ENCODE measurements around the gene SYT3.
"Not testable (repeated sequence)": the region's sequence is repeated elsewhere in the genome, so short reads cannot be mapped to it uniquely, and the experiment has no call there.

GRCh38 chr19:50612504-50613404 lies 26.9 kb downstream of the SYT3 start:
- not testable (repeated sequence) for TF ChIP-seq CTCF (IDR thresholded peaks at IDR 0.05); REST (IDR thresholded peaks at IDR 0.05; ENCODE audit: insufficient read depth in 1 of 2, low read depth in 2 of 2, low read length in 1 of 2); TCF7L2 (IDR thresholded peaks at IDR 0.05; ENCODE audit: low read depth, low read length); POLR2AphosphoS5 (IDR thresholded peaks at IDR 0.05; ENCODE audit: low read depth, low read length); SIN3A (IDR thresholded peaks at IDR 0.05; ENCODE audit: borderline replicate concordance, insufficient read depth, low read depth, low read length)
